Ovary (tissue), 9 donors: ENCODE measurements around the gene C18orf32. TPM values are rescaled to one million over a fixed set of nuclear protein-coding genes. Genes with fewer than 3 reads are reported as not detected.
A peak's percentile ranks its signal among the peaks of the same experiment; 100 is the strongest.

Experiments used
- DNase-seq, 5 donors: peaks; one replicate each; pipeline ENCODE4 v3.0.0-alpha.2; 2019 to 2020
- H3K27ac ChIP-seq, 2 donors: fragments of 200-600 bp; one replicate each; pipeline versions ENCODE4 v1.5.1 to v1.8.0; 2019 to 2022
- H3K27me3 ChIP-seq: fragments of 200-600 bp; one replicate; pipeline ENCODE4 v1.8.0; 2022
- H3K36me3 ChIP-seq: fragments of 200-600 bp; sonication (generic); one replicate; pipeline ENCODE4 v1.5.1; 2019
- H3K4me1 ChIP-seq: one replicate; pipeline ENCODE4 v1.8.1; 2013; ENCODE audit warnings: mild to moderate bottlenecking, moderate library complexity; ENCODE audit not compliant: insufficient read depth
- H3K4me3 ChIP-seq: fragments of 200-600 bp; sonication (generic); one replicate; pipeline ENCODE4 v1.5.1; 2017
- H3K9me3 ChIP-seq, 2 donors: fragments of 200-600 bp in 1 of 2; sonication (generic) in 1 of 2; one replicate each; pipeline versions ENCODE4 v1.5.1 to v1.8.1; 2013 to 2019; ENCODE audit warnings: mild to moderate bottlenecking in 1 of 2, moderate library complexity in 1 of 2
- CTCF ChIP-seq, 3 donors: fragments of 450-650 bp in 2 of 3; fragments of 200-600 bp in 1 of 3; IDR thresholded peaks; one replicate each; pipeline versions ENCODE4 v1.5.1 to v1.8.0; 2016 to 2022; ENCODE audit warnings: antibody characterized with exemption in 3 of 3, mild to moderate bottlenecking in 1 of 3
- EP300 ChIP-seq: sonication (generic); formaldehyde crosslinking; IDR thresholded peaks from one replicate; pipeline ENCODE4 v1.6.1; 2017; ENCODE audit warnings: antibody characterized with exemption
- POLR2A ChIP-seq: fragments of 450-650 bp; IDR thresholded peaks from one replicate; pipeline ENCODE4 v1.6.1; 2017; ENCODE audit warnings: antibody characterized with exemption, mild to moderate bottlenecking, moderate library complexity
- WGBS, 3 donors: extraction: QIAGEN DNeasy Blood & Tissue Kit in 1 of 3; methylation state at CpG; one replicate each; pipeline versions ENCODE4 v1.1.5 to v1.1.7; 2013 to 2017; 5-methylcytosine and 5-hydroxymethylcytosine counted together
- intact Hi-C, 4 donors: fragments of 100-400 bp; cut with DNase I; formaldehyde crosslinking; loops; one replicate each; pipeline versions ENCODE4 v1.11.0 to v1.15.1; 2022 to 2023
- polyA plus RNA-seq, 2 donors: library from polyadenylated mRNA; stranded (reverse); fragments of 200-250 nt in 1 of 2; fragments of 350-450 nt in 1 of 2; fragmentation: Illumina TruSeq in 1 of 2; extraction: RNeasy Lipid Tissue Mini Kit (QIAGEN cat#74804) in 1 of 2; gene quantifications; one replicate each; pipeline ENCODE4 v1.2.3, GENCODE V29; 2013 to 2014
- total RNA-seq, 7 donors: library from RNA; depleted of rRNA in 2 of 7; stranded (reverse); fragments of >200 nt in 2 of 7; fragmentation: NEBNext Ultra II Directional in 3 of 7; extraction: Animal tissue kit (Norgen Biotek cat#: 25700) in 3 of 7; gene quantifications; one replicate each; pipeline versions ENCODE4 v1.1.0 to v1.2.4, GENCODE V29; 2016 to 2023
- donor health status: DM: no; HTN: no; CAD: no; lungs with moderate emphysema.
- donor health status: DM: no; HTN: no; CAD: no.
- donor health status: Bipolar disorder and iron deficiency.
- donor health status: DM: yes; HTN: yes; CAD: no.
- donor health status: DM: no; HTN: no; CAD: no.
- donor health status: DM: yes; HTN: yes; CAD: no.

The C18orf32 gene
- total and polyA plus RNA-seq, 9 donors: 35.4 to 81.3 (median 49.8) TPM

GRCh38 chr18:49486134-49486533 is 900 bp downstream of the C18orf32 start:
- WGBS, 3 donors: 13 to 18% (median 16%) methylated on average over 8 of the region's 8 CpGs
- H3K9me3 ChIP-seq: no peaks in the 10 kb centered on the region
- no peaks in the 10 kb centered on the region for H3K36me3 ChIP-seq
- DNase-seq: no peak
- peak overlapping the region in 1 of 2 donors; percentile 94 for H3K27ac ChIP-seq
- TF ChIP-seq POLR2A (no peak), CTCF (IDR thresholded peaks at IDR 0.05) (no peak), EP300 (no peak)
- H3K4me1 ChIP-seq: peaks cover 3% of the 10 kb centered on the region
- intact Hi-C loops: loop anchor here in 2 of 4 donors (10.0 kb wide), 2 partner anchors 541 to 811 kb away; no protein-coding TSS in a partner anchor
- no peaks in the 10 kb centered on the region for H3K27me3 ChIP-seq
- H3K4me3 ChIP-seq: peak overlapping the region; percentile 94

GRCh38 chr18:49483198-49483597 is 3.8 kb downstream of the C18orf32 start:
- Histone ChIP-seq H3K36me3 (no peaks in the 10 kb centered on the region), H3K4me1 (peaks cover 3% of the 10 kb centered on the region), H3K9me3 (no peaks in the 10 kb centered on the region), H3K4me3 (no peak overlapping the region), H3K27me3 (no peaks in the 10 kb centered on the region), H3K27ac (no peak overlapping the region)
- TF ChIP-seq EP300 (no peak), POLR2A (no peak), CTCF (IDR thresholded peaks at IDR 0.05) (no peak)
- DNase-seq: no peak
- intact Hi-C loops: loop anchor here in 2 of 4 donors (10.0 kb wide), 2 partner anchors 538 to 808 kb away; no protein-coding TSS in a partner anchor

GRCh38 chr18:49481907-49482306 is 5.1 kb downstream of the C18orf32 start:
- Histone ChIP-seq H3K9me3 (no peaks in the 10 kb centered on the region), H3K36me3 (no peaks in the 10 kb centered on the region), H3K27me3 (no peaks in the 10 kb centered on the region), H3K4me3 (no peak overlapping the region), H3K4me1 (peaks cover 3% of the 10 kb centered on the region), H3K27ac (no peak overlapping the region)
- TF ChIP-seq POLR2A (no peak), CTCF (IDR thresholded peaks at IDR 0.05) (no peak), EP300 (no peak)
- intact Hi-C loops: loop anchor here in 2 of 4 donors (10.0 kb wide), 2 partner anchors 537 to 807 kb away; no protein-coding TSS in a partner anchor
- WGBS, 3 donors: 73 to 83% (median 78%) methylated on average over 3 of the region's 3 CpGs
- DNase-seq: no peak

GRCh38 chr18:49481317-49481716 is 5.7 kb downstream of the C18orf32 start:
- no peak for TF ChIP-seq EP300
- no peak for TF ChIP-seq CTCF (IDR thresholded peaks at IDR 0.05)
- TF ChIP-seq POLR2A: no peak
- DNase-seq: no peak
- peaks cover 3% of the 10 kb centered on the region for H3K4me1 ChIP-seq
- no peaks in the 10 kb centered on the region for H3K9me3 ChIP-seq
- WGBS, 3 donors: 84 to 85% (median 85%) methylated on average over 4 of the region's 4 CpGs
- no peaks in the 10 kb centered on the region for H3K36me3 ChIP-seq
- no peak overlapping the region for H3K27ac ChIP-seq
- no peaks in the 10 kb centered on the region for H3K27me3 ChIP-seq
- intact Hi-C loops: loop anchor here in 2 of 4 donors (10.0 kb wide), 2 partner anchors 537 to 807 kb away; no protein-coding TSS in a partner anchor
- H3K4me3 ChIP-seq: no peak overlapping the region
